ENCODE data around the gene ESR1. TPM values are rescaled to one million over a fixed set of nuclear protein-coding genes. Genes with fewer than 3 reads are reported as not detected.

The ESR1 gene
- total RNA-seq, 2 donors from 2014 or later: 0.16 to 0.37 TPM

- H3K9me3 ChIP-seq: no peaks in the 10 kb centered on the region
- no peak for TF ChIP-seq CTCF (IDR thresholded peaks at IDR 0.05)
- no peak overlapping the region for H3K4me3 ChIP-seq
- intact Hi-C loops (cut with DNase I): no loop called here
- H3K9ac ChIP-seq (ENCODE audit: low read depth in 2 of 2, low read length in 2 of 2): no peak overlapping the region
- DNase-seq: no peak
- H3K36me3 ChIP-seq: peaks cover 6% of the 10 kb centered on the region
- no peak overlapping the region for H3K27ac ChIP-seq
- no peaks in the 10 kb centered on the region for H3K4me1 ChIP-seq
- no peaks in the 10 kb centered on the region for H3K27me3 ChIP-seq
These were observed 340.9 kb downstream of the ESR1 start for GRCh38 chr6:152148412-152148811.

GRCh38 chr6:152150196-152150595 is 342.7 kb downstream of the ESR1 start:
- no peak overlapping the region for H3K27ac ChIP-seq
- H3K4me1 ChIP-seq: no peaks in the 10 kb centered on the region
- no peaks in the 10 kb centered on the region for H3K27me3 ChIP-seq
- TF ChIP-seq CTCF (IDR thresholded peaks at IDR 0.05): no peak
- peaks cover 6% of the 10 kb centered on the region for H3K36me3 ChIP-seq
- H3K9me3 ChIP-seq: no peaks in the 10 kb centered on the region
- H3K4me3 ChIP-seq: no peak overlapping the region
- DNase-seq: no peak
- no peak overlapping the region for H3K9ac ChIP-seq (ENCODE audit: low read depth in 2 of 2, low read length in 2 of 2)
- intact Hi-C loops (cut with DNase I): no loop called here

GRCh38 chr6:152151920-152152319 is 344.4 kb downstream of the ESR1 start:
- H3K36me3 ChIP-seq: peaks cover 6% of the 10 kb centered on the region

GRCh38 chr6:152154559-152155356 is 347.3 kb downstream of the ESR1 start:
- Histone ChIP-seq H3K9me3 (no peaks in the 10 kb centered on the region), H3K9ac (ENCODE audit: low read depth in 2 of 2, low read length in 2 of 2) (no peak overlapping the region), H3K27me3 (no peaks in the 10 kb centered on the region), H3K27ac (no peak overlapping the region), H3K4me1 (no peaks in the 10 kb centered on the region), H3K36me3 (no peaks in the 10 kb centered on the region), H3K4me3 (no peak overlapping the region)
- intact Hi-C loops (cut with DNase I): no loop called here
- no peak for DNase-seq
- no peak for TF ChIP-seq CTCF (IDR thresholded peaks at IDR 0.05)

More at GRCh38 chr6:152151920-152152319, 344.4 kb downstream of the ESR1 start:
- Histone ChIP-seq H3K9me3 (no peaks in the 10 kb centered on the region), H3K27me3 (no peaks in the 10 kb centered on the region), H3K4me3 (no peak overlapping the region), H3K27ac (no peak overlapping the region), H3K4me1 (no peaks in the 10 kb centered on the region), H3K9ac (ENCODE audit: low read depth in 2 of 2, low read length in 2 of 2) (no peak overlapping the region)
- intact Hi-C loops (cut with DNase I): no loop called here
- DNase-seq: no peak
- TF ChIP-seq CTCF (IDR thresholded peaks at IDR 0.05): no peak

- no peak for DNase-seq
- H3K36me3 ChIP-seq: no peaks in the 10 kb centered on the region
- intact Hi-C loops (cut with DNase I): no loop called here
- no peak for TF ChIP-seq CTCF (IDR thresholded peaks at IDR 0.05)
- H3K9ac ChIP-seq (ENCODE audit: low read depth in 2 of 2, low read length in 2 of 2): no peak overlapping the region
- H3K27ac ChIP-seq: no peak overlapping the region
- no peak overlapping the region for H3K4me3 ChIP-seq
- no peaks in the 10 kb centered on the region for H3K4me1 ChIP-seq
- no peaks in the 10 kb centered on the region for H3K27me3 ChIP-seq
- no peaks in the 10 kb centered on the region for H3K9me3 ChIP-seq
These were observed 348.3 kb downstream of the ESR1 start for GRCh38 chr6:152155792-152156191.

All from colonic mucosa (tissue), 4 donors.